Activated T-cell treated with anti-CD3 and anti-CD28 coated beads, Interleukin-2, amount 50 U/mL, for 72 hours (primary cell): ENCODE data around the gene CNTD1. TPM values are rescaled to one million over a fixed set of nuclear protein-coding genes. Genes with fewer than 3 reads are reported as not detected.
"Not testable (repeated sequence)": the region's sequence is repeated elsewhere in the genome, so short reads cannot be mapped to it uniquely, and the experiment has no call there.

Experiments
- ATAC-seq, 2 donors: fragments of 150-1000 bp; cut with Tn5 transposase; replicated peaks in 1 of 2; 2 replicates each; pipeline ENCODE4 v1.10.0; 2021; ENCODE audit warnings: moderate library complexity in 2 of 2, mild to moderate bottlenecking in 1 of 2
- DNase-seq, 2 donors: peaks; one replicate each; pipeline ENCODE4 v3.0.0; 2021 to 2022; ENCODE audit warnings: mixed read lengths in 1 of 2
- H3K27ac Mint-ChIP-seq: one replicate; pipeline ENCODE4 v1.8.0; 2022; ENCODE audit warnings: mild to moderate bottlenecking, moderate library complexity, mixed read lengths
- H3K27me3 Mint-ChIP-seq: one replicate; pipeline ENCODE4 v1.8.0; 2022; ENCODE audit warnings: low read depth, mixed read lengths
- H3K36me3 Mint-ChIP-seq, 2 donors: one replicate each; pipeline ENCODE4 v1.8.0; 2022; ENCODE audit warnings: mixed read lengths in 2 of 2, mild to moderate bottlenecking in 1 of 2; ENCODE audit not compliant: insufficient read depth in 2 of 2
- H3K4me1 Mint-ChIP-seq: one replicate; pipeline ENCODE4 v1.8.0; 2022; ENCODE audit warnings: low read depth, mixed read lengths
- H3K4me3 Mint-ChIP-seq, 2 donors: one replicate each; pipeline ENCODE4 v1.8.0; 2022; ENCODE audit warnings: mild to moderate bottlenecking in 2 of 2, mixed read lengths in 2 of 2, moderate library complexity in 2 of 2
- H3K9me3 Mint-ChIP-seq, 2 donors: one replicate each; pipeline ENCODE4 v1.8.0; 2022; ENCODE audit warnings: mixed read lengths in 2 of 2
- total RNA-seq, 2 donors: library from RNA; stranded (reverse); gene quantifications; one replicate each; pipeline ENCODE4 v1.2.3, GENCODE V29; 2022

CNTD1 gene
- total RNA-seq, 2 donors from 2014 or later = 0.22 to 0.32 TPM

DNA sequence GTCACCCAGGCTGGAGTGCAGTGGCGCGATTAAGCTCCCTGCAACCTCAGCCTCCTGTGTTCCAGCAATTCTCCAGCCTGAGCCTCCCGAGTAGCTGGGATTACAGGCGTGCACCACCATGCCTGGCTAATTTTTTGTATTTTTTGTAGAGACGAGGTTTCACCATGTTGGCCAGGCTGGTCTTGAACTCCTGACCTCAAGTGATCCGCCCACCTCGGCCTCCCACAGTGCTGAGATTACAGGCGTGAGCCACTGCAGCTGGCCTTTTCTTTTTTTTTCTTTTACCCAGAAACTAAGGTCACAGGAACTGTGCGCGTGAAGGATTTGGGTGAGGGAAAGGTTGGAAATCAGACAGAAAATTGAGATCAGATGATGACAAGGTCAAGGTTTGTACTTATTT is 28.7 kb upstream of the CNTD1 start:
- not testable (repeated sequence) for H3K9me3 Mint-ChIP-seq, ATAC-seq, H3K36me3 Mint-ChIP-seq, H3K4me3 Mint-ChIP-seq, DNase-seq, H3K27ac Mint-ChIP-seq
- Mint-ChIP-seq H3K4me1 (peaks cover 25% of the 10 kb centered on the region), H3K27me3 (peaks cover 25% of the 10 kb centered on the region)

- peaks cover 8% of the 10 kb centered on the region for H3K27me3 Mint-ChIP-seq
- peak; percentile 11 to 29 for ATAC-seq
Measured at GRCh38 chr17:42772945-42773289, 25.7 kb upstream of the CNTD1 start.

DNA sequence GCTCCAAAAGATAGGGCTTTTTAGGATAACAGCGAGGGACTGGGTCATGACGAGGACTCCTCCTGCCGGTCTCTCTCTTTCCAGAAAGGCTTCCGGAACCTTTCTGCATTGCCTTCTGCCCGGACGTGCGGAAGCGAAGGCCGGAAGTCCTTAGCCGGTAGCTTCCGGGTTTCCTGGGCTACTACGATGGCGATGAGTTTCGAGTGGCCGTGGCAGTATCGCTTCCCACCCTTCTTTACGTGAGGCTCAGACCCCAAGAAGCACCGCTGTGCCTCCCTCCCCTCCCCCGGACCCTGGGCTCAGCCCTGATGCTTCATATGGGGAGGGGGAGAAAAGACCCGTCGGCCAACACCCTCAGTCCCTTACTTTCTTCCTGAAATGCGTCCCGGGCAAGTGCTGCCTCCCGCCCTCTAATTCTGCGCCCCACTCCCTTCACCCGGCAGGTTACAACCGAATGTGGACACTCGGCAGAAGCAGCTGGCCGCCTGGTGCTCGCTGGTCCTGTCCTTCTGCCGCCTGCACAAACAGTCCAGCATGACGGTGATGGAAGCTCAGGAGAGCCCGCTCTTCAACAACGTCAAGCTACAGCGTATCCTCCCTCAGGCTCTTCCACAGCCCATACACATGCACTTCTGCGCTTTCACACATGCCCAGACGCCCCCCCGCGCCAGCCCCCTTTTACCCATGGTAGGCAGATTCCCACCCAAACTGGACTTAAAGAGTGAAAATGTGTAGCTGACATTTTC is 25.2 kb upstream of the CNTD1 start, which contains the start of gene VPS25:
VPS25 (plus strand) TSS at position 160 of the 746 bp plus-strand sequence; CDS start at position 187, 27 bp downstream.
- H3K27me3 Mint-ChIP-seq = peaks cover 2% of the 10 kb centered on the region
- H3K27ac Mint-ChIP-seq = peak within 1 kb of the TSS; percentile 98
- no peaks in the 10 kb centered on the region for H3K9me3 Mint-ChIP-seq
- H3K4me3 Mint-ChIP-seq = peak within 1 kb of the TSS; percentile 99
- H3K4me1 Mint-ChIP-seq = peaks cover 25% of the 10 kb centered on the region
- DNase-seq (peak; percentile 78 to 79), ATAC-seq (peak; percentile 96 to 98)
- peaks cover 1 to 8% of the 10 kb centered on the region in 2 donors for H3K36me3 Mint-ChIP-seq

More at GRCh38 chr17:42772945-42773289, 25.7 kb upstream of the CNTD1 start:
- no peak for DNase-seq
- Mint-ChIP-seq H3K36me3 (peaks cover 1 to 8% of the 10 kb centered on the region in 2 donors), H3K9me3 (no peaks in the 10 kb centered on the region), H3K27ac (peak overlapping the region; percentile 98), H3K4me3 (peak overlapping the region; percentile 99), H3K4me1 (peaks cover 25% of the 10 kb centered on the region)

DNA sequence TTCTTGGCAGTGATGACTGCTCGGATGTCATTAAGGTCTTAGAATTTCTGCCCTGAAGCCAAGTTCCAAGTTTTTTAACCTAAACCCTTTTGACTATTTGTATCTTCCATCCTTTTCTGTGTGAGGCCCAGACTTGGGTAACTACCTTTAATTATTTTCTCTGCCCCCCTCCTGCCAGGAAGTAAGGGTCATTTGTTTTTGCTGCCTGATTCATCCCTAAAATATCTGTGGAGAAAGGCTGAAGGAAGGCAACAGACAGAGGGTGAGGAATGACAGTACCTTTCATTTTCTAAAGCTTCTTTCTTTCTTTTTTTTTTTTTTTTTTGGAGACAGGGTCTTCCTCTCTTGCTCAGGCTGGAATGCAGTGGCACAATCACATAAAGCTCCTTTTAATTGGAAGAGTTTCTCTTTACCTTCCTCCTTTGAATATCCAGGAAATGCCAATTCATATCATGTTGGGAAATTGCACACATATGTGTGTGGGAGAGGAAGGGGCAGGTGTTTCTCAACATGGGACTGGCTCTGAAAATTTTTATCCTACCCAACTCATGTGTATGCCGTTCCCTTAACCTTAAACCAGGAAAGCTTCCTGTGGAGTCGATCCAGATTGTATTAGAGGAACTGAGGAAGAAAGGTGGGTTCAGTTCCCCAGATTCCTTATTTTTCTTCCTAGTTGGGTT is 24.5 kb upstream of the CNTD1 start:
- ATAC-seq = no peak
- Mint-ChIP-seq H3K36me3 (peaks cover 1 to 8% of the 10 kb centered on the region in 2 donors), H3K9me3 (no peaks in the 10 kb centered on the region), H3K27me3 (no peaks in the 10 kb centered on the region), H3K27ac (peak overlapping the region; percentile 98), H3K4me3 (peak overlapping the region; percentile 99), H3K4me1 (peaks cover 25% of the 10 kb centered on the region)
- DNase-seq = no peak

DNA sequence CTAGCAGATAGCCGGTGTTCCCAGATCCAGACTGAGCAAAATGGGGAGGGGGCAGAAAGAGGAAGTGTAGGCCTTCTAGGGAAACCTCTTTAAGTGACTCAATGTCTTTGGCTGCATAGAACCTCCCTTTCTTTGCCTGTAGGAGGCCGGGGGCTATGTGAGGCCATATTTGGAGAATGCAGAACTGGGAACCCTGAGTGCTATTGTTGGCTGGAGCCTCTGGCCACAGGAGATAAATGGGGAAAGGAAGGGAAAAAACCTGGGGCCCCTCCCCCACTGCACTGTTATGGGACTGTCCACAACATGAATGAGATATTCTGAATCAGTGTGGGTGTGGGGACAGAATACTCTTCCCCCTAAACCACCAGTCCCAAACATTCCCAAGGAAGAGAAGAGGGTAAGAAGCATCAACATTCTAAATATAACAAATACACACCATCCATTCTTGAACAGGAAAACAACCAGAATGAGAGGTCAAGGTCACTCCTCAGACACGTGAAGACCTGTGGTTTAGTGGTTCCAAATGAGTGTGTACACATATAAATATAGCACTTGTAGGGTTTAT is 23.0 kb upstream of the CNTD1 start:
- H3K36me3 Mint-ChIP-seq = peaks cover 1 to 8% of the 10 kb centered on the region in 2 donors
- H3K27ac Mint-ChIP-seq = no peak overlapping the region
- H3K9me3 Mint-ChIP-seq = no peaks in the 10 kb centered on the region
- peaks cover 32% of the 10 kb centered on the region for H3K4me1 Mint-ChIP-seq
- no peak for ATAC-seq
- DNase-seq = no peak
- peak overlapping the region; percentile 99 for H3K4me3 Mint-ChIP-seq
- no peaks in the 10 kb centered on the region for H3K27me3 Mint-ChIP-seq

DNA sequence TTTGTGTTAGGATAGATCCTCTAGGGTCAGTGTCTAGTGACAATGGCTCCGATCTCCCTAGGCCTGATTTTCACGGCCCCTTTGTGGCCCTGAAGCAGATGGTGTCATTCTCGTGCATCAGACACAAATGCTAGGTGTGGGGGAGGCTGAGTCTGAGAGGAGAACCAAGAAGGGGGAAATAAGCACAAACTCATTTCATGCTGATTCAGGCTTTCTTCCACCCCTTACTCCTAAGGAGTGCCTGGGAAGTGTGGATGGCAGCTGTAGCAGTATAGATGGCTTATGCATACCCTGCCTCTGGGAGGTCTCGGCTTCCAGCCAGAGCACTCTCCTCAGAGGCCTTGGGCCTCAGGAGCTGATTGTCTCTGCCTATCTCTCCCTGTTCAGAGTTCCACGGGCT is 20.1 kb upstream of the CNTD1 start:
- Mint-ChIP-seq H3K4me3 (no peak overlapping the region), H3K36me3 (peaks cover 1 to 8% of the 10 kb centered on the region in 2 donors), H3K27me3 (peaks cover 20% of the 10 kb centered on the region), H3K4me1 (peaks cover 34% of the 10 kb centered on the region), H3K27ac (no peak overlapping the region), H3K9me3 (no peaks in the 10 kb centered on the region)
- DNase-seq = no peak
- no peak for ATAC-seq

DNA sequence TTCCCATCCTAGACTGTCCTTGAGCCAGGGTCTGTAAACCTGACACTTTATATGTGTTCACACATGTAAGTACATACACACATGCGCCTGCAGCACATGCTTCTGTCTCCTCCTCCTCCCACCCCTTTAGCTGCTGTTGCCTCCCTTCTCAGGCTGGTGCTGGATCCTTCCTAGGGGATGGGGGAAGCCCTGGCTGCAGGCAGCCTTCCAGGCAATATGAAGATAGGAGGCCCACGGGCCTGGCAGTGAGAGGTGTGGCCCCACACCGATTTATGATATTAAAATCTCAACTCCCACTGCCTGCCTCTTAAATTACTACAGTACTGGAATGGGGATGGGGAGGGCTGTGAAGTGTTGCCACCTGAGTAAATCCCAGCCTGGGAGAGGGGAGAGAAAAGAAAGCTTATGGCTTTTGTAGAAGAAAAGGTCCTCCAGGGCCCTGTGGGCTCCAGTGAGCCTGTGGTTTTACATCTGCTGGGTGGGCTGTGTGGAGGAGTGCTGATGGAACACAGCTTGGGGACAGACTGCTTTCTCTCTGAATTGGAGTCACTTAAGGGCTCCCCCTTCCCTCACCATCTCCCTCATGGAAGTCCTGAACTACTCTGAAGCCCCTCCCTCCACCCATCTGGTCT is 19.2 kb upstream of the CNTD1 start:
- Mint-ChIP-seq H3K36me3 (peaks cover 1 to 8% of the 10 kb centered on the region in 2 donors), H3K4me1 (peaks cover 28% of the 10 kb centered on the region), H3K9me3 (no peaks in the 10 kb centered on the region), H3K4me3 (peak overlapping the region in 1 of 2 donors; percentile 18), H3K27me3 (peaks cover 28% of the 10 kb centered on the region), H3K27ac (no peak overlapping the region)
- DNase-seq (no peak), ATAC-seq (no peak)

- H3K4me1 Mint-ChIP-seq = peaks cover 32% of the 10 kb centered on the region
- DNase-seq = no peak
- peak within 1 kb of the TSS in 1 of 2 donors; percentile 18 for H3K4me3 Mint-ChIP-seq
- no peak within 1 kb of the TSS for H3K27ac Mint-ChIP-seq
- H3K9me3 Mint-ChIP-seq = no peaks in the 10 kb centered on the region
- peaks cover 1 to 4% of the 10 kb centered on the region in 2 donors for H3K36me3 Mint-ChIP-seq
- ATAC-seq = peak in 1 of 2 donors; percentile 18
- H3K27me3 Mint-ChIP-seq = peaks cover 36% of the 10 kb centered on the region
Measured at GRCh38 chr17:42779936-42780850, 18.5 kb upstream of the CNTD1 start, which contains the start of gene WNK4. Gene WNK4 (plus strand): TSS chr17:42780610. CDS start chr17:42780699, 89 bp downstream.

GRCh38 chr17:42780851-42781638 is 17.6 kb upstream of the CNTD1 start:
- peaks cover 38% of the 10 kb centered on the region for H3K4me1 Mint-ChIP-seq
- peaks cover 45% of the 10 kb centered on the region for H3K27me3 Mint-ChIP-seq
- no peaks in the 10 kb centered on the region for H3K9me3 Mint-ChIP-seq
- no peak overlapping the region for H3K27ac Mint-ChIP-seq
- no peak for DNase-seq
- no peak overlapping the region for H3K4me3 Mint-ChIP-seq
- peaks cover 3% of the 10 kb centered on the region in 2 donors for H3K36me3 Mint-ChIP-seq
- no peak for ATAC-seq

GRCh38 chr17:42781639-42782165 is 17.0 kb upstream of the CNTD1 start:
- H3K4me3 Mint-ChIP-seq = no peak overlapping the region
- peaks cover 0 to 2% of the 10 kb centered on the region in 2 donors for H3K36me3 Mint-ChIP-seq
- peaks cover 50% of the 10 kb centered on the region for H3K27me3 Mint-ChIP-seq
- DNase-seq = no peak
- H3K27ac Mint-ChIP-seq = no peak overlapping the region
- H3K4me1 Mint-ChIP-seq = peaks cover 38% of the 10 kb centered on the region
- no peaks in the 10 kb centered on the region for H3K9me3 Mint-ChIP-seq
- ATAC-seq = no peak

DNA sequence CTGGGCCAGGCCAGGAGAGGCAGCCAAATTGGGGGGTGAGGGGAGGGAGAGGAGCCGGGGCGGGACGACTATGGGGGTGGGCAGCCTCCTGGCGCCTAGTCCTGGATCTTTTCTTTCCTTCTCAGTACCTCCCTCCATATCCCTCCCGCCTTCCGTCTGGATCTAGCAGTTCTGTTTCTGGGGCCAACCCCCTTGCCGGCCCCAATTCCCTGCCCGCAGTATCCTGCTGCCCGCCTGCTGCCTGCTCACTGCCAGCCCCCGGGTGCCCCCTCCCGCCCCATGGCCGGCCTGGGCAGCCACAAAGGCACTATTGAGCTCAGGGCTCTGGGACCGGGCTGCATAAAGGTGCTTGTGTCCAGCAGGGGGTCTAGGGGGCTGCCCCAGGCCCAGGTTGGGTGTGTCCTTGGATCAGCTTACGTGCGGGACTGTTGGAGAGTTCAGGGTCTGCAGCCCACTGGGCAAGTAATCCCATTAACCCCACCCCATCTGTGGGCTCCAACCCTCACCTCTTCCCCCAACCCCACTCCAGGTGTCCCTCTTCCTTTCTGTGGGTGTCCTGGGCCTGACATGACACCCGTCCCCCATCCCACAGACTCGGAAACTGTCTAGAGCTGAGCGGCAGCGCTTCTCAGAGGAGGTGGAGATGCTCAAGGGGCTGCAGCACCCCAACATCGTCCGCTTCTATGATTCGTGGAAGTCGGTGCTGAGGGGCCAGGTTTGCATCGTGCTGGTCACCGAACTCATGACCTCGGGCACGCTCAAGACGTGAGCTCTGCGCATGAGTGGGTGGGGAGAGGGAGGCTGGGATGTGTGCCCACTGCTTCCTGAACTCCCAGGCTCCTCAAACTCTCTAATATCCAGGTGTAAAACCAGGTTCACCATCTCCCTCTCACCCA is 16.2 kb upstream of the CNTD1 start:
- H3K36me3 Mint-ChIP-seq = peaks cover 0 to 2% of the 10 kb centered on the region in 2 donors
- no peak for DNase-seq
- ATAC-seq = no peak
- H3K27me3 Mint-ChIP-seq = peaks cover 57% of the 10 kb centered on the region
- peaks cover 38% of the 10 kb centered on the region for H3K4me1 Mint-ChIP-seq
- H3K4me3 Mint-ChIP-seq = no peak overlapping the region
- no peak overlapping the region for H3K27ac Mint-ChIP-seq
- H3K9me3 Mint-ChIP-seq = no peaks in the 10 kb centered on the region
